PC-3 (cell line): ENCODE measurements around the gene DRD1. TPM values are rescaled to one million over a fixed set of nuclear protein-coding genes. Genes with fewer than 3 reads are reported as not detected.

Experiments used
- ATAC-seq: fragments of 200-7000 bp; cut with Tn5 transposase; 2 replicates; pipeline ENCODE4 v1.9.1; 2020; ENCODE audit warnings: mild to moderate bottlenecking, moderate library complexity
- BruUV-seq: library from RNA; stranded (reverse); fragments of 400-500 nt; replicated peaks from 2 replicates; lab custom pipeline; 2021; lab: Mats Ljungman, UMichigan
- CTCF ChIA-PET: fragments of 300-600 bp; sonication (Branson Sonifier 250); formaldehyde crosslinking; loops from one replicate; lab custom pipeline; 2022; ENCODE audit warnings: antibody characterized with exemption; lab: Charles Lee
- POLR2A ChIA-PET: fragments of 300-600 bp; sonication (Branson Sonifier 250); formaldehyde crosslinking; loops from one replicate; lab custom pipeline; 2022; ENCODE audit warnings: antibody characterized with exemption; ENCODE audit not compliant: unreplicated experiment; lab: Charles Lee
- DNase-seq: peaks from one replicate; pipeline ENCODE4 v3.0.0-alpha.2; 2015
- H2AFZ ChIP-seq: fragments of 300-600 bp; sonication (generic); 2 replicates; pipeline ENCODE4 v1.6.0; 2016; ENCODE audit warnings: antibody characterized with exemption, low read length
- H3F3A ChIP-seq: fragments of 300-600 bp; sonication (generic); one replicate; pipeline ENCODE4 v1.6.0; 2017; ENCODE audit warnings: antibody characterized with exemption, low read length, control low read depth, mild to moderate bottlenecking; ENCODE audit not compliant: unreplicated experiment
- H3K27ac ChIP-seq: fragments of 300-600 bp; sonication (generic); 2 replicates; pipeline ENCODE4 v1.5.1; 2016; ENCODE audit warnings: mild to moderate bottlenecking, low read length
- H3K27me3 ChIP-seq: fragments of 300-600 bp; sonication (generic); 2 replicates; pipeline ENCODE4 v1.6.1; 2016; ENCODE audit warnings: low read length, mixed read lengths
- H3K36me3 ChIP-seq: fragments of 300-600 bp; sonication (generic); 2 replicates; pipeline ENCODE4 v1.6.1; 2016; ENCODE audit warnings: low read depth, mixed run types, low read length, mixed read lengths
- H3K4me1 ChIP-seq: fragments of 300-600 bp; sonication (generic); 2 replicates; pipeline ENCODE4 v1.5.1; 2016; ENCODE audit warnings: low read length; ENCODE audit not compliant: insufficient read depth
- H3K4me2 ChIP-seq: fragments of 300-600 bp; sonication (generic); 2 replicates; pipeline ENCODE4 v1.6.0; 2016; ENCODE audit warnings: low read length
- H3K4me3 ChIP-seq: fragments of 300-600 bp; sonication (generic); 2 replicates; pipeline ENCODE4 v1.5.1; 2016; ENCODE audit warnings: mild to moderate bottlenecking, low read length, mixed read lengths
- H3K79me2 ChIP-seq: fragments of 300-600 bp; sonication (generic); 2 replicates; pipeline ENCODE4 v1.6.1; 2017; ENCODE audit warnings: low read length, mixed read lengths
- H3K9ac ChIP-seq: fragments of 300-600 bp; sonication (generic); 2 replicates; pipeline ENCODE4 v1.6.0; 2016; ENCODE audit warnings: mild to moderate bottlenecking, low read length
- H3K9me2 ChIP-seq: fragments of 300-600 bp; sonication (generic); replicated peaks from 2 replicates; pipeline ENCODE4 v1.6.1; 2016; ENCODE audit warnings: mixed run types, low read length, mixed read lengths
- H3K9me3 ChIP-seq: fragments of 300-600 bp; sonication (generic); 2 replicates; pipeline ENCODE4 v1.6.1; 2016; ENCODE audit warnings: low read length, mixed read lengths
- H4K20me1 ChIP-seq: fragments of 300-600 bp; sonication (generic); 2 replicates; pipeline ENCODE4 v1.6.1; 2016; ENCODE audit warnings: low read length, mixed read lengths
- CTCF ChIP-seq: fragments of 300-600 bp; sonication (generic); conservative IDR thresholded peaks from 2 replicates; pipeline ENCODE4 v1.5.1; 2017; ENCODE audit warnings: antibody characterized with exemption, low read depth, mild to moderate bottlenecking, low read length
- EZH2 ChIP-seq: fragments of 300-600 bp; sonication (generic); IDR thresholded peaks from one replicate; pipeline ENCODE4 v1.6.1; 2017; ENCODE audit warnings: antibody characterized with exemption, mild to moderate bottlenecking, low read length; ENCODE audit not compliant: unreplicated experiment
- EZH2phosphoT487 ChIP-seq: fragments of 300-600 bp; sonication (generic); IDR thresholded peaks from 2 replicates; pipeline ENCODE4 v1.6.1; 2018; ENCODE audit warnings: mild to moderate bottlenecking, antibody characterized with exemption, low read length, borderline replicate concordance
- intact Hi-C: fragments of 100-400 bp; cut with micrococcal nuclease; formaldehyde crosslinking; loops from 2 replicates; pipeline ENCODE4 v1.9.0; 2023
- total RNA-seq: library from RNA; depleted of rRNA; stranded (reverse); fragments of >200 nt; gene quantifications from 2 replicates; pipeline ENCODE4 v1.2.3, GENCODE V29; 2014

Gene DRD1
- total RNA-seq, 1 experiment from 2014 or later = not detected

DNA sequence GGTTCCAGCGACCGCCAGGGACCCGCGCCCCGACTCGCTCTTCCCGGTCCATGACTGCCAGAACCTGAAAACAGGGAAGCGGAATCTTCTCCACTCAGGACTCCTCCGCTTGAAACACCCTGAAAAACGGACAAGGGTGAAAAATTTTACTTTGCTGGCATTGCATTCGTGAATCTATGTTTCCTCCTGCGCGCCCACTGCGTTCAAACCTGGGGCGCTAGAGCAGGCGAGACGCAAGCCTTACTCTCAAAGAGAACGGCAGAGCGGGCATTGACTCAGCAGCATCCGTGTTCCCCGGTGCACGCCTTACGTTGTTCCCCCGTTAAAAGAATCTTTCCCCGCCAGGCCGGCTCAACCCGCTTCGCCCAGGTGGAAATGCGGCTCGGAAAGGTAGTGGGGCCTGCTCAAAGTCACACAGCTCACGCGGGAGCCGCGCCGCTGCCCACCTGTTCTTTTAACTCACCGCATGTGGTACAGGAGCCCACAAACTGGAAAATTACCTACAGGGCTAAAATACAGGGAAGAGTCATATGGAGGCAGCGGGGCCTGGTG lies 999 bp upstream of the DRD1 start:
- Histone ChIP-seq H3K4me1 (no peaks in the 10 kb centered on the region), H3K9ac (no peak overlapping the region), H3K4me3 (no peak overlapping the region), H3K36me3 (no peaks in the 10 kb centered on the region), H3K9me3 (no peaks in the 10 kb centered on the region), H3K4me2 (peak overlapping the region; percentile 50), H3K27ac (no peak overlapping the region), H4K20me1 (no peaks in the 10 kb centered on the region), H3K9me2 (no peaks in the 10 kb centered on the region), H3K27me3 (peaks cover 56% of the 10 kb centered on the region), H3K79me2 (no peaks in the 10 kb centered on the region), H3F3A (no peaks in the 10 kb centered on the region), H2AFZ (peak overlapping the region; percentile 26; the same call in 1 of the 2 replicates)
- DNase-seq (no peak), ATAC-seq (no peak)
- CTCF ChIA-PET = no interaction called here
- POLR2A ChIA-PET = no interaction called here
- no TSS peak for BruUV-seq
- TF ChIP-seq EZH2 (no peak), CTCF (no peak), EZH2phosphoT487 (no peak)
- intact Hi-C loops = no loop called here

DNA sequence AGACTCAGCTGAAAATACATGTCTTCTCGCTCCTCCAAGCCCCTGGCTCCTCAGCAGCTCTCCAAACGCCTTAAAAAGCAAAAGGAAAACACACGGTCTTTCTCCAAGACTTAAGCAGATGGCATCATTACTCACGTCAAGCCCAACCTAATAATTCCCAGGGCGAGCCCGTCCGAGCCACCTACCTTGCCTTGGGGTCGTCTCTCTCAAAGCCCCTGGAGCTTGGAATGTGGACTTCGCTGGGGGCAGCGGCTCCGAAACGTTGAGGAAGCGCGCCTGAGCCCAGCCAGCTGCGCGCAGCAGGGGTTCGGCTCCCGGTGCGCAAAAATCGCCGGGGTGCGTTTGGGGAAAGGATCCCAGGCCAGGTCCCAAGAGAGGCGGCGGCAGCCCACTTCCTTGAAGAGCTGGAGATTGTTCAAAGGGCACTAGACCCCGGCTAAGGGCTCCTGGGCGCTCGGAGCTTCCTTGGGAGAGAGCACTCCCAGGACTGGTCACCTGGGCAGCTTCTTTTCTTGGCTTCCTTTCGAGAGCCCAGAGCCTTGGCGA lies 395 bp downstream of the DRD1 start:
- no peak overlapping the region for H2AFZ ChIP-seq
- ATAC-seq (no peak), DNase-seq (no peak)

More for the DNA sequence above, 395 bp downstream of the DRD1 start:
- H3K4me1 ChIP-seq = no peaks in the 10 kb centered on the region
- H3K9me2 ChIP-seq = no peaks in the 10 kb centered on the region
- peaks cover 57% of the 10 kb centered on the region for H3K27me3 ChIP-seq
- no peaks in the 10 kb centered on the region for H3K36me3 ChIP-seq
- H3K9ac ChIP-seq = no peak overlapping the region
- intact Hi-C loops = no loop called here
- no TSS peak for BruUV-seq
- no peak for TF ChIP-seq EZH2
- no peak for TF ChIP-seq EZH2phosphoT487
- TF ChIP-seq CTCF = no peak
- H3K9me3 ChIP-seq = no peaks in the 10 kb centered on the region
- CTCF ChIA-PET = no interaction called here
- POLR2A ChIA-PET = no interaction called here
- H3K4me3 ChIP-seq = no peak overlapping the region
- H4K20me1 ChIP-seq = no peaks in the 10 kb centered on the region
- H3F3A ChIP-seq = no peaks in the 10 kb centered on the region
- H3K4me2 ChIP-seq = no peak overlapping the region
- H3K27ac ChIP-seq = no peak overlapping the region
- H3K79me2 ChIP-seq = no peaks in the 10 kb centered on the region
